Measurements from ENCODE around the gene HYKK. TPM values are rescaled to one million over a fixed set of nuclear protein-coding genes. Genes with fewer than 3 reads are reported as not detected.
"Not testable (repeated sequence)": the region's sequence is repeated elsewhere in the genome, so short reads cannot be mapped to it uniquely, and the experiment has no call there.

HYKK gene
- polyA plus RNA-seq, 2 of the 4 experiments (the other 2 are of a cell fraction) = 5.5 to 12.9 TPM

DNA sequence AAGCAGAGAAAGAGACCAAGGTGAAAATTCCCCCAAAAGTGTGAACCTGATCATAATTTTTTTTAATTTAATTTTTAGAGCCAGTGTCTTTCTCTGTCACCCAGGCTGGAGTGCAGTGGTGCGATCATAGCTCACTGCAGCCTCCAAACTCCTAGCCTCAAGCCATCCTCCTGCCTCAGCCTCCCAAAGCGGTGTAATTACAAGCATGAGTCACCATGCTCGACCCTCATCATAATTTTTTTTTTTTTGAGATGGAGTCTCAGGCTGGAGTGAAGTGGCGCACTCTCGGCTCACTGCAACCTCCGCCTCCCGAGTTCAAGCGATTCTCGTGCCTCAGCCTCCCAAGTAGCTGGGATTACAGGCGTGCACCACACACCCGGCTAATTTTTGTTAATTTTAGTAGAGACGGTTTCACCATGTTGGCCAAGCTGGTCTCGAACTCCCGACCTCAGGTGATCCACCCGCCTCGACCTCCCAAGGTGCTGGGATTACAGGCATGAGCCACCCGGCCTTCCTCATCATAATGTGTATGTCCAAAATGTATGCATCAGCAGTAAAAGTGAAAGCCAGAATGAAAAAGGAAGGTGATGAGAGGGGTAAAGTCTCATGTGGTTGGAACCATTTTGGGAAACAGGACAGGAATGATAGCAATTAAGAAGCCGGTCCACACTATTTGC lies 32.2 kb downstream of the HYKK start:
- TF ChIP-seq CHD4 (IDR thresholded peaks at IDR 0.05; ENCODE audit: borderline replicate concordance) = 0 out of 2 replicates have a peak, but pooled peaks have one; percentile 47
- TF ChIP-seq HOXA7 (CRISPR knock-in tag; IDR thresholded peaks at IDR 0.05) = 0 out of 2 replicates have a peak, but pooled peaks have one; percentile 71
- peak; percentile 93 for TF ChIP-seq MAFK (IDR thresholded peaks at IDR 0.05; ENCODE audit: partially characterized antibody)
- not testable (repeated sequence) for TF ChIP-seq FOSL2 (IDR thresholded peaks at IDR 0.05)
- TF ChIP-seq FOSL2 (CRISPR knock-in tag; IDR thresholded peaks at IDR 0.05) = peak; percentile 48; the same call in 1 of the 2 replicates
- H3K4me2 ChIP-seq = peak overlapping the region; percentile 90
- WGBS (ENCODE audit: missing lambda C conversion rate) = 66% methylated on average over 18 of the region's 18 CpGs

DNA sequence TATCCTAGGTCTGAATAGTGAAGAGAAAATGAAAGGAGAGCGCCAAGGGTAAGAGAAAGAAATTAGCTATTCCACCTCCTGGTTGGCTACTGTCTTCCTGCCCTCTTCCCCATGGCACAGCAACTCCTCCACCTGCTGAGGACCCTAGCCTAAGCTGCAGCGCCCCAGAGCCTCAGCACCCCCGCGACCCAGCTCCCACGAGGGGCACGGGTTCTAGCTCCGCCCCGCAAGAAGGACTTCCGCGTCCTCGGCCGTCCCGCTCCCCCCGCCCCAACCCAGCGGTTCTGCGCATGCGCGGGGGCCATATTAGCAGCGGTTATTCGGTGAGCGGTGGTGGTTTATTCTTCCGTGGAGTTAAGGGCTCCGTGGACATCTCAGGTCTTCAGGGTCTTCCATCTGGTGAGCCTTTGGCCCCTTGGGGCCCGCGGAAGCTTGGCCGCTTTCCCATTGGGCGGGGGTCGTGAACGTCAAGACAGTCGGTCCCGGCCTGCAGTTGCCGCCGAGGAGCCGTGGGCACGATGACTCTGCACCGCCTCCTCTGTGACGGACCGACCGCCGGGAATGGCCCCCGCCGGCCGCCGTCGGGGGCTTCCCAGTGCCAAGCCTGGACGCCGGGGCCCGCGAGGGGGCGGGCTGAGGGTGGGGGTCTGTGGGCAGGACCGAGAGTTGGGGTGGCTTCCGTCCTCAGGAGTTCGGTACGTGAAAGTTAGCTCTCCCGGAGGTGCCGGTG lies 32.9 kb downstream of the HYKK start, which contains the start of gene PSMA4:
Gene PSMA4, plus strand, starts transcription at position 304 of the 730 bp plus-strand sequence. CDS start 1,484 bp downstream, outside the sequence.
- no peaks in the 10 kb centered on the region for H3K9me3 ChIP-seq
- H3K4me1 ChIP-seq = peaks cover 13% of the 10 kb centered on the region
- ChIA-PET POLR2A (interaction anchor here (0.6 to 4.8 kb wide), 23 partner anchors 9 to 391 kb away, joined by 3 to 69 read pairs (median 5); partner anchors contain the start of genes CHRNA5, HYKK, IDH3A and IREB2), CTCF (interaction anchor here (0.5 to 2.1 kb wide), 14 partner anchors 10 to 272 kb away, joined by 3 to 10 read pairs (median 4); partner anchors contain the start of gene CHRNA5)
- peak within 1 kb of the TSS; percentile 90 for H3K4me2 ChIP-seq
- FAIRE-seq (no peak), DNase-seq (ENCODE audit: low read depth in 1 of 2, low spot score in 1 of 2) (peak; percentile 95 to 97), ATAC-seq (peak; percentile 91 to 93)
- peak within 1 kb of the TSS; percentile 72 for H3K4me3 ChIP-seq
- 2% methylated on average over 37 of the region's 56 CpGs for WGBS (ENCODE audit: missing lambda C conversion rate)
- H3K27ac ChIP-seq = peak within 1 kb of the TSS; percentile 93 to 96
- no peak for TF ChIP-seq CHD2 (IDR thresholded peaks at IDR 0.05; ENCODE audit: low read length, partially characterized antibody)
- TF ChIP-seq ZFP36 (IDR thresholded peaks at IDR 0.05; ENCODE audit: borderline replicate concordance, partially characterized antibody) = no peak
- no peak for TF ChIP-seq NPAS2 (CRISPR knock-in tag; IDR thresholded peaks at IDR 0.05; ENCODE audit: borderline replicate concordance)
- no peak for TF ChIP-seq EP300 (IDR thresholded peaks at IDR 0.05)
- no peak for TF ChIP-seq HES2 (IDR thresholded peaks at IDR 0.05)
- TF ChIP-seq PHF8 (IDR thresholded peaks at IDR 0.05; ENCODE audit: borderline replicate concordance, low read depth) = peak; percentile 94
- TF ChIP-seq NFE2L2 (conservative IDR thresholded peaks at IDR 0.05; ENCODE audit: low read length) = no peak
- TF ChIP-seq TFCP2L1 (CRISPR knock-in tag; IDR thresholded peaks at IDR 0.05) = peak; percentile 13; the same call in 1 of the 2 replicates
- TF ChIP-seq ZSCAN20 (CRISPR knock-in tag; IDR thresholded peaks at IDR 0.05) = no peak
- TF ChIP-seq ZC3H11A (IDR thresholded peaks at IDR 0.05) = no peak
- no peak for TF ChIP-seq RNF2 (IDR thresholded peaks at IDR 0.05; ENCODE audit: borderline replicate concordance, low read depth)
- no peak for TF ChIP-seq RFX5 (IDR thresholded peaks at IDR 0.05)
- TF ChIP-seq, protein P1, sequence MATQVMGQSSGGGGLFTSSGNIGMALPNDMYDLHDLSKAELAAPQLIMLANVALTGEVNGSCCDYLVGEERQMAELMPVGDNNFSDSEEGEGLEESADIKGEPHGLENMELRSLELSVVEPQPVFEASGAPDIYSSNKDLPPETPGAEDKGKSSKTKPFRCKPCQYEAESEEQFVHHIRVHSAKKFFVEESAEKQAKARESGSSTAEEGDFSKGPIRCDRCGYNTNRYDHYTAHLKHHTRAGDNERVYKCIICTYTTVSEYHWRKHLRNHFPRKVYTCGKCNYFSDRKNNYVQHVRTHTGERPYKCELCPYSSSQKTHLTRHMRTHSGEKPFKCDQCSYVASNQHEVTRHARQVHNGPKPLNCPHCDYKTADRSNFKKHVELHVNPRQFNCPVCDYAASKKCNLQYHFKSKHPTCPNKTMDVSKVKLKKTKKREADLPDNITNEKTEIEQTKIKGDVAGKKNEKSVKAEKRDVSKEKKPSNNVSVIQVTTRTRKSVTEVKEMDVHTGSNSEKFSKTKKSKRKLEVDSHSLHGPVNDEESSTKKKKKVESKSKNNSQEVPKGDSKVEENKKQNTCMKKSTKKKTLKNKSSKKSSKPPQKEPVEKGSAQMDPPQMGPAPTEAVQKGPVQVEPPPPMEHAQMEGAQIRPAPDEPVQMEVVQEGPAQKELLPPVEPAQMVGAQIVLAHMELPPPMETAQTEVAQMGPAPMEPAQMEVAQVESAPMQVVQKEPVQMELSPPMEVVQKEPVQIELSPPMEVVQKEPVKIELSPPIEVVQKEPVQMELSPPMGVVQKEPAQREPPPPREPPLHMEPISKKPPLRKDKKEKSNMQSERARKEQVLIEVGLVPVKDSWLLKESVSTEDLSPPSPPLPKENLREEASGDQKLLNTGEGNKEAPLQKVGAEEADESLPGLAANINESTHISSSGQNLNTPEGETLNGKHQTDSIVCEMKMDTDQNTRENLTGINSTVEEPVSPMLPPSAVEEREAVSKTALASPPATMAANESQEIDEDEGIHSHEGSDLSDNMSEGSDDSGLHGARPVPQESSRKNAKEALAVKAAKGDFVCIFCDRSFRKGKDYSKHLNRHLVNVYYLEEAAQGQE (IDR thresholded peaks at IDR 0.05) = no peak
- no peak for TF ChIP-seq POLR2AphosphoS2 (conservative IDR thresholded peaks at IDR 0.05; ENCODE audit: low read length)
- TF ChIP-seq, protein P2, sequence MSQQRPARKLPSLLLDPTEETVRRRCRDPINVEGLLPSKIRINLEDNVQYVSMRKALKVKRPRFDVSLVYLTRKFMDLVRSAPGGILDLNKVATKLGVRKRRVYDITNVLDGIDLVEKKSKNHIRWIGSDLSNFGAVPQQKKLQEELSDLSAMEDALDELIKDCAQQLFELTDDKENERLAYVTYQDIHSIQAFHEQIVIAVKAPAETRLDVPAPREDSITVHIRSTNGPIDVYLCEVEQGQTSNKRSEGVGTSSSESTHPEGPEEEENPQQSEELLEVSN (IDR thresholded peaks at IDR 0.05; ENCODE audit: borderline replicate concordance, low read depth) = peak; percentile 61; the same call in 1 of the 2 replicates
- TF ChIP-seq MAX (IDR thresholded peaks at IDR 0.05) = peak; percentile 96
- TF ChIP-seq JUN (IDR thresholded peaks at IDR 0.05) = peak; percentile 91 to 97; a peak in 4 of 5 replicates
- TF ChIP-seq JUNB (IDR thresholded peaks at IDR 0.05) = no peak
- TF ChIP-seq CHD4 (IDR thresholded peaks at IDR 0.05; ENCODE audit: borderline replicate concordance) = 0 out of 2 replicates have a peak, but pooled peaks have one; percentile 1
- peak; percentile 95 for TF ChIP-seq POLR2A (IDR thresholded peaks at IDR 0.05; ENCODE audit: low read length)
- TF ChIP-seq HOXA7 (CRISPR knock-in tag; IDR thresholded peaks at IDR 0.05) = peak; percentile 17; the same call in 1 of the 2 replicates
- TF ChIP-seq SMC3 (IDR thresholded peaks at IDR 0.05) = no peak
- no peak for TF ChIP-seq KDM5A (IDR thresholded peaks at IDR 0.05)
- TF ChIP-seq, protein P3, sequence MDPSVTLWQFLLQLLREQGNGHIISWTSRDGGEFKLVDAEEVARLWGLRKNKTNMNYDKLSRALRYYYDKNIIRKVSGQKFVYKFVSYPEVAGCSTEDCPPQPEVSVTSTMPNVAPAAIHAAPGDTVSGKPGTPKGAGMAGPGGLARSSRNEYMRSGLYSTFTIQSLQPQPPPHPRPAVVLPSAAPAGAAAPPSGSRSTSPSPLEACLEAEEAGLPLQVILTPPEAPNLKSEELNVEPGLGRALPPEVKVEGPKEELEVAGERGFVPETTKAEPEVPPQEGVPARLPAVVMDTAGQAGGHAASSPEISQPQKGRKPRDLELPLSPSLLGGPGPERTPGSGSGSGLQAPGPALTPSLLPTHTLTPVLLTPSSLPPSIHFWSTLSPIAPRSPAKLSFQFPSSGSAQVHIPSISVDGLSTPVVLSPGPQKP (IDR thresholded peaks at IDR 0.05; ENCODE audit: low read depth, low read length) = no peak
- TF ChIP-seq NR3C1 (IDR thresholded peaks at IDR 0.05) = no peak
- TF ChIP-seq CBX8 (IDR thresholded peaks at IDR 0.05) = no peak
- TF ChIP-seq FOSB (CRISPR knock-in tag; IDR thresholded peaks at IDR 0.05) = no peak
- TF ChIP-seq HEYL (CRISPR knock-in tag; IDR thresholded peaks at IDR 0.05) = no peak

More for the DNA sequence above, 32.2 kb downstream of the HYKK start:
- H3K9me3 ChIP-seq; FAIRE-seq; DNase-seq (ENCODE audit: low read depth in 1 of 2, low spot score in 1 of 2); ATAC-seq: not testable (repeated sequence)
- Histone ChIP-seq H3K4me3 (peak overlapping the region; percentile 72), H3K4me1 (peaks cover 13% of the 10 kb centered on the region), H3K27ac (peak overlapping the region; percentile 93 to 96)
- CTCF ChIA-PET = interaction anchor here (0.5 to 1.9 kb wide), 11 partner anchors 12 to 271 kb away, joined by 3 to 10 read pairs (median 3); partner anchors contain the start of gene CHRNA5
- POLR2A ChIA-PET = interaction anchor here (0.6 to 4.8 kb wide), 23 partner anchors 10 to 390 kb away, joined by 3 to 69 read pairs (median 5); partner anchors contain the start of genes CHRNA5, HYKK, IDH3A and IREB2
